Heart right ventricle (tissue), 16 donors: ENCODE measurements around the gene MAP3K4. TPM values are rescaled to one million over a fixed set of nuclear protein-coding genes. Genes with fewer than 3 reads are reported as not detected.
A peak's percentile ranks its signal among the peaks of the same experiment; 100 is the strongest.
"Not testable (repeated sequence)": the region's sequence is repeated elsewhere in the genome, so short reads cannot be mapped to it uniquely, and the experiment has no call there.

ENCODE experiments used
- ATAC-seq, 8 donors: fragments of 200-7000 bp; cut with Tn5 transposase; one replicate each; pipeline ENCODE4 v1.9.1; 2020; ENCODE audit warnings: mild to moderate bottlenecking in 8 of 8, moderate library complexity in 8 of 8, moderate number of reproducible peaks in 1 of 8
- DNase-seq, 2 donors: peaks; one replicate each; pipeline ENCODE4 v3.0.0-alpha.2; 2020
- H3K27ac ChIP-seq, 10 donors: fragments of 200-600 bp; sonication (generic) in 2 of 10; one replicate each; pipeline versions ENCODE4 v1.5.0 to v1.8.0; 2020 to 2022; ENCODE audit warnings: mild to moderate bottlenecking in 3 of 10
- H3K27me3 ChIP-seq, 7 donors: fragments of 200-600 bp; one replicate each; pipeline ENCODE4 v1.8.0; 2021 to 2022; ENCODE audit warnings: mild to moderate bottlenecking in 2 of 7
- H3K36me3 ChIP-seq, 9 donors: fragments of 200-600 bp; sonication (generic) in 1 of 9; one replicate each; pipeline versions ENCODE4 v1.5.0 to v1.8.0; 2020 to 2022; ENCODE audit warnings: mild to moderate bottlenecking in 2 of 9
- H3K4me1 ChIP-seq, 9 donors: fragments of 200-600 bp; sonication (generic) in 1 of 9; one replicate each; pipeline versions ENCODE4 v1.5.0 to v1.8.0; 2020 to 2022; ENCODE audit warnings: mild to moderate bottlenecking in 4 of 9
- H3K4me3 ChIP-seq, 10 donors: fragments of 200-600 bp; sonication (generic) in 2 of 10; one replicate each; pipeline versions ENCODE4 v1.5.0 to v1.8.0; 2020 to 2022; ENCODE audit warnings: mild to moderate bottlenecking in 7 of 10, moderate library complexity in 2 of 10
- H3K9me3 ChIP-seq, 11 donors: fragments of 200-600 bp in 10 of 11; sonication (generic) in 2 of 11; one replicate each; pipeline versions ENCODE4 v1.5.0 to v1.8.0; 2013 to 2022; ENCODE audit warnings: mild to moderate bottlenecking in 2 of 11, control low read depth in 1 of 11, moderate library complexity in 1 of 11
- WGBS, 2 donors: extraction: QIAGEN DNeasy Blood & Tissue Kit; methylation state at CpG; one replicate each; pipeline ENCODE4 v1.1.7; 2013; ENCODE audit warnings: inconsistent platforms in 1 of 2; 5-methylcytosine and 5-hydroxymethylcytosine counted together
- intact Hi-C, 10 donors: fragments of 100-400 bp; cut with DNase I; formaldehyde crosslinking; loops; one replicate each; pipeline versions ENCODE4 v1.11.1 to v1.14.2; 2022
- polyA plus RNA-seq, 2 donors: library from polyadenylated mRNA; stranded (reverse); fragments of 200-250 nt; gene quantifications; one replicate each; pipeline ENCODE4 v1.2.3, GENCODE V29; 2013
- total RNA-seq, 10 donors: library from RNA; stranded (reverse); fragmentation: NEBNext Ultra II Directional in 3 of 10; extraction: Animal tissue kit (Norgen Biotek cat#: 25700) in 3 of 10; gene quantifications; one replicate each; pipeline versions ENCODE4 v1.2.1 to v1.2.4, GENCODE V29; 2021 to 2023
- TF ChIP-seq, protein P1 (sequence below), 9 donors: fragments of 200-600 bp; sonication (generic) in 2 of 9; IDR thresholded peaks; one replicate each; pipeline versions ENCODE4 v1.5.0 to v1.8.0; 2021 to 2022; ENCODE audit warnings: antibody characterized with exemption in 9 of 9, mild to moderate bottlenecking in 5 of 9, moderate library complexity in 1 of 9
- donor health status: Arrhythmogenic right ventricular cardiomyopathy.
- donor health status: ischemic (EF 13 %, LVEDD 7.1; RV severe dilation, severe dysfunction).
- donor health status: healthy with polysubstance abuse.
- donor health status: DM: no; HTN: yes; CAD: no.
- donor health status: DM: no; HTN: no; CAD: no.
- donor health status: ischemic (EF 25% LVEDD 6.9; RV normal size, moderate dysfunction).
- donor health status: ischemic (EF 25% LVEDD 5.7; RV mildly dilated, moderate dysfunction).
- donor health status: healthy.
- donor health status: DM: yes; HTN: yes; CAD: no.
- donor health status: Ischemic cardiomyopathy.
- donor health status: ischemic (EF 35%, LVEDD 5.7; RV mildly dilated, moderate dysfunction).
- donor health status: nonischemic (EF 11% LVEDD 7.7; RV severe dilation, severe dysfunction).
- donor health status: DM: yes; HTN: yes; CAD: no.
- donor health status: PGD.
- donor health status: ischemic (EF 29% LVEDD 5.4; RV normal size, mild dysfunction).
- donor health status: nonischemic (EF 23%, LVEDD 6.1; RV moderate dilation, normal function).

The MAP3K4 gene
- total and polyA plus RNA-seq, 12 donors: 10.5 to 50.2 (median 30.9) TPM

DNA sequence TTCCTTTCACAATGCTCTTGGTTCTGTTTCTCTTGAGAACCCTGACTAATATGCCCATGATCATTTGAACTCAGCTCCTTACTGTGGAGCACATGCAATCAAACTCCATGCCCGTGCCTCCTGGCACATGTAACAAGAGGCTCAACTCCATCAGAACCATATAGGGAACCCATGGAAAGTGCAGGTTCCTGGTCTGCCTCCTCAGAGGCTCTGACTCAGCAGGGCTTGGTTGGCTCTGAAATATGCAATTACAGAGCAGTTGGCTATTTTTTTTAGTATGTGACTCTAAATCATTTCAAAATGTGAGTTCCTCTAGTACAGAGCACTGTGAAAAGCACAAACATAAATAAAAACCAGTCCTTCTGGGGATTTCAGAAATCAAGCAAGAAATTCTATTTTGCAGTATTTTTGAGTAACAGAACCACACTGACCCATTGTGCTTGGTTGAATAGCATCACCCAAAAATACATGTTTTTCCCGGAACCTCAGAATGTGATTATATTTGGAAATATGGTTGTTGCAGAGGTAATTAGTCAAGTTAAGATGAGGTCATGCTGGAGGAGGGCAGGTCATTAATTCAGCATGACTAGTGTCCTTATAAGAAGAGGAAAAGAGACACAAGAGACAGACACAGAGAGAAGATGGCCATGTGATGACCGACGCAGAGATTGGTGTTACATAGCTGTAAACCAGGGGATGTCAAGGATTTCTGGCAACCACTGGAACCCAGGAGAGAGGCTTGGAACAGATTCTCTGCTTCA is 13.2 kb upstream of the MAP3K4 start:
- TF ChIP-seq, protein P1, sequence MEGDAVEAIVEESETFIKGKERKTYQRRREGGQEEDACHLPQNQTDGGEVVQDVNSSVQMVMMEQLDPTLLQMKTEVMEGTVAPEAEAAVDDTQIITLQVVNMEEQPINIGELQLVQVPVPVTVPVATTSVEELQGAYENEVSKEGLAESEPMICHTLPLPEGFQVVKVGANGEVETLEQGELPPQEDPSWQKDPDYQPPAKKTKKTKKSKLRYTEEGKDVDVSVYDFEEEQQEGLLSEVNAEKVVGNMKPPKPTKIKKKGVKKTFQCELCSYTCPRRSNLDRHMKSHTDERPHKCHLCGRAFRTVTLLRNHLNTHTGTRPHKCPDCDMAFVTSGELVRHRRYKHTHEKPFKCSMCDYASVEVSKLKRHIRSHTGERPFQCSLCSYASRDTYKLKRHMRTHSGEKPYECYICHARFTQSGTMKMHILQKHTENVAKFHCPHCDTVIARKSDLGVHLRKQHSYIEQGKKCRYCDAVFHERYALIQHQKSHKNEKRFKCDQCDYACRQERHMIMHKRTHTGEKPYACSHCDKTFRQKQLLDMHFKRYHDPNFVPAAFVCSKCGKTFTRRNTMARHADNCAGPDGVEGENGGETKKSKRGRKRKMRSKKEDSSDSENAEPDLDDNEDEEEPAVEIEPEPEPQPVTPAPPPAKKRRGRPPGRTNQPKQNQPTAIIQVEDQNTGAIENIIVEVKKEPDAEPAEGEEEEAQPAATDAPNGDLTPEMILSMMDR (IDR thresholded peaks at IDR 0.05): no peak
- Histone ChIP-seq H3K27ac (no peak overlapping the region), H3K4me3 (no peak overlapping the region), H3K27me3 (no peaks in the 10 kb centered on the region), H3K36me3 (no peaks in the 10 kb centered on the region), H3K4me1 (peaks cover 0 to 30% (median 21%) of the 10 kb centered on the region in 9 donors), H3K9me3 (peaks cover 0 to 7% (median 0%) of the 10 kb centered on the region in 11 donors)
- WGBS, 2 donors: 78 to 83% methylated on average over 4 of the region's 4 CpGs
- intact Hi-C loops: no loop called here
- DNase-seq (no peak), ATAC-seq (no peak)

DNA sequence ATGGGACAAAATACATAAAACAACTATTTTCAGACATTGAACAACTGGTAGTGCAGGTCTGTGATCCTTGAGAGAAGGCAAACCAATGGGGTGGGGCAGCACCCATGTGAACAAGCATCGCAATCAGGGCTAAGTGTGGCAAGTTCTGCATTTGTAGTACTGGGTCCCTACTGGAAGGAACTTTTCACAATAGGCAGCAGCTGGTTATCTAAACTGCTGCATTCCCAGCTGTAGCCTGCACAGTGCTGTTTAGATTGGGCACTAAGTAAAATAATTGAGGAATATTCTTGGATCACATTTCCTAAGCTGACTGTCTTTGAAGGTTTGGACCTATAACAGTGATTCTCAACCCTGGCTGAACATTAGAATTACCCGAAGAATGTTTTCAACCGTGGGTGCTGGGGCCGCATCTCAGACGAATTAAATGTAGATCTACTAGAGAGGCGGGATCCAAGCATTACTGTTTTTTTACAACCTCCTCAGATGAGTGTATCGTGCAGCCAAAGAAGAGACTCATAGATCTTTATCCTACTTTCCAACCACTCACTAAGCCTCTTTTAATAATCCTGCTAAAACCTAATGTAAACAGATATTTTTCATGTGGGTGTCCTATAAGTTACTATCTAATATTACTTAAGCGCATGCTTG is 12.4 kb upstream of the MAP3K4 start:
- TF ChIP-seq, protein P1 (IDR thresholded peaks at IDR 0.05): no peak
- Histone ChIP-seq H3K4me3 (no peak overlapping the region), H3K27me3 (no peaks in the 10 kb centered on the region), H3K36me3 (no peaks in the 10 kb centered on the region), H3K9me3 (peaks cover 0 to 14% (median 0%) of the 10 kb centered on the region in 11 donors), H3K4me1 (peaks cover 0 to 21% (median 12%) of the 10 kb centered on the region in 9 donors), H3K27ac (no peak overlapping the region)
- DNase-seq (no peak), ATAC-seq (no peak)
- 69 to 72% methylated on average over 8 of the region's 8 CpGs for WGBS, 2 donors
- intact Hi-C loops: no loop called here

DNA sequence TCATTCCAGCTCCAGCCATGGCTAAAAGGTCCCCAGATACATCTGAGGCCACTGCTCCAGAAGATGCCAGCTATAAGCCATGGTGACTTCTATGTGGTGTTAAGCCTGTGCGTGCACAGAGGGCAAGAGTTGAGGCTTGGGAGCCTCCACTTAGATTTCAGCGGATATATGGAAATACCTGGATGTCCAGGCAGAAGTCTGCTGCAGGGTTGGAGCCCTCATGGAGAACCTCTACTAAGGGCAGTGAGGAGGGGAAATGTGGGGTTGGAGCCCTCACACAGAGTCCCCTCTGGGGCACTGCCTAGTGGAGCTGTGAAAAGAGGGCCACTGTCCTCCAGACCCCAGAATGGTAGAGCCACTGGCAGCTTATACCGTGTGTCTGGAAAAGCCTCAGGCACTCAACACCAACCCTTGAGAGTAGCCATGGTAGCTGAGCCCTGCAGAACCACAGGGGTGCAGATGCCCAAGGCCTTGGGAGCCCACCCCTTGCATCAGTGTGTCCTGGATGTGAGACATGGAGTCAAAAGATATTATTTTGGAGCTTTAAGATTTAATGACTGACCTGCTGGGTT is 8.1 kb upstream of the MAP3K4 start:
- ATAC-seq, H3K4me1 ChIP-seq, DNase-seq, H3K36me3 ChIP-seq, H3K4me3 ChIP-seq, H3K27ac ChIP-seq, H3K27me3 ChIP-seq: not testable (repeated sequence)
- H3K9me3 ChIP-seq: peaks cover 0 to 14% (median 0%) of the 10 kb centered on the region in 11 donors
- 96 to 97% methylated on average over 3 of the region's 3 CpGs for WGBS, 2 donors
- intact Hi-C loops: loop anchor here in 1 of 10 donors (5.0 kb wide), 1 partner anchor 41 kb away; no protein-coding TSS in a partner anchor

DNA sequence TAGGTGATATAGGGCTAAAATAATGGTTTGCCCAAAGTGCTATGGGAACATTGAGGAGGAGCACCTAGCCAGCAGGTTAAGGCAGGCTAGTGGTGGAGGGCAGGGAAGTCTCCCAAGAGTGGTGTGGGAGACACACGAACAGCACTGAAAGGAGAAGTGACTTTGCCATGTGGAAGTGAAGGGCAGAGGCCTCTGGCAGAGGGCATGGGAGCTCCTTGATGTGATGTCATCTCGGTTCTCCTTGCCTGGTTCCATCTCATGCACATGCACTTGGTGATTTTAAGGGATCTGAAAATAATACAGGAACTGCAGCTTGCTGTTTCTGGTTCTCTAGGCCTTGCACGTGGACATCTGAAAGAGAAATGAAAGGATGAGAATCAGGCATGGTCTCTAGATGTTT is 4.7 kb upstream of the MAP3K4 start:
- WGBS, 2 donors: 63 to 71% methylated on average over 3 of the region's 3 CpGs
- Histone ChIP-seq H3K4me1 (peaks cover 0 to 8% (median 2%) of the 10 kb centered on the region in 9 donors), H3K36me3 (no peaks in the 10 kb centered on the region), H3K9me3 (peaks cover 0 to 14% (median 0%) of the 10 kb centered on the region in 11 donors), H3K4me3 (no peak overlapping the region), H3K27ac (peak overlapping the region in 1 of 10 donors; percentile 11), H3K27me3 (no peaks in the 10 kb centered on the region)
- intact Hi-C loops: no loop called here
- DNase-seq (no peak), ATAC-seq (peak in 1 of 8 donors; percentile 14)
- TF ChIP-seq, protein P1 (IDR thresholded peaks at IDR 0.05): no peak
